ENCODE results near the gene TMBIM6.

- TF ChIP-seq, protein P1, sequence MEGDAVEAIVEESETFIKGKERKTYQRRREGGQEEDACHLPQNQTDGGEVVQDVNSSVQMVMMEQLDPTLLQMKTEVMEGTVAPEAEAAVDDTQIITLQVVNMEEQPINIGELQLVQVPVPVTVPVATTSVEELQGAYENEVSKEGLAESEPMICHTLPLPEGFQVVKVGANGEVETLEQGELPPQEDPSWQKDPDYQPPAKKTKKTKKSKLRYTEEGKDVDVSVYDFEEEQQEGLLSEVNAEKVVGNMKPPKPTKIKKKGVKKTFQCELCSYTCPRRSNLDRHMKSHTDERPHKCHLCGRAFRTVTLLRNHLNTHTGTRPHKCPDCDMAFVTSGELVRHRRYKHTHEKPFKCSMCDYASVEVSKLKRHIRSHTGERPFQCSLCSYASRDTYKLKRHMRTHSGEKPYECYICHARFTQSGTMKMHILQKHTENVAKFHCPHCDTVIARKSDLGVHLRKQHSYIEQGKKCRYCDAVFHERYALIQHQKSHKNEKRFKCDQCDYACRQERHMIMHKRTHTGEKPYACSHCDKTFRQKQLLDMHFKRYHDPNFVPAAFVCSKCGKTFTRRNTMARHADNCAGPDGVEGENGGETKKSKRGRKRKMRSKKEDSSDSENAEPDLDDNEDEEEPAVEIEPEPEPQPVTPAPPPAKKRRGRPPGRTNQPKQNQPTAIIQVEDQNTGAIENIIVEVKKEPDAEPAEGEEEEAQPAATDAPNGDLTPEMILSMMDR (conservative IDR thresholded peaks at IDR 0.05 in 1 of 2, IDR thresholded peaks at IDR 0.05 in 1 of 2; ENCODE audit: extremely low read depth in 1 of 2, insufficient read depth in 1 of 2, low read depth in 1 of 2, low read length in 2 of 2), result no peak
- TF ChIP-seq EZH2 (IDR thresholded peaks at IDR 0.05; ENCODE audit: borderline replicate concordance, low read length), result no peak
Observed at GRCh38 chr12:49790741-49791555, 49.6 kb downstream of the TMBIM6 start.

All from mammary epithelial cell (primary cell).